ENCODE results near the gene APMAP. TPM values are rescaled to one million over a fixed set of nuclear protein-coding genes. Genes with fewer than 3 reads are reported as not detected.
"Not testable (repeated sequence)": the region's sequence is repeated elsewhere in the genome, so short reads cannot be mapped to it uniquely, and the experiment has no call there.

Gene APMAP
- total and polyA plus RNA-seq, 2 experiments from 2014 or later: 110 to 123 TPM

- H3K4me2 ChIP-seq: no peak overlapping the region
- no peaks in the 10 kb centered on the region for H3K4me1 ChIP-seq (ENCODE audit: insufficient read depth)
- no peak overlapping the region for H3K4me3 ChIP-seq
- WGBS (ENCODE audit: low lambda C conversion rate, missing lambda C conversion rate): 86% methylated on average over 12 of the region's 12 CpGs
- H2AFZ ChIP-seq: no peak overlapping the region
- no peaks in the 10 kb centered on the region for H3K36me3 ChIP-seq (replicated peaks; ENCODE audit: insufficient read depth, low read depth)
- TF ChIP-seq EZH2 (IDR thresholded peaks at IDR 0.05; ENCODE audit: borderline replicate concordance): no peak
- TF ChIP-seq, protein P1, sequence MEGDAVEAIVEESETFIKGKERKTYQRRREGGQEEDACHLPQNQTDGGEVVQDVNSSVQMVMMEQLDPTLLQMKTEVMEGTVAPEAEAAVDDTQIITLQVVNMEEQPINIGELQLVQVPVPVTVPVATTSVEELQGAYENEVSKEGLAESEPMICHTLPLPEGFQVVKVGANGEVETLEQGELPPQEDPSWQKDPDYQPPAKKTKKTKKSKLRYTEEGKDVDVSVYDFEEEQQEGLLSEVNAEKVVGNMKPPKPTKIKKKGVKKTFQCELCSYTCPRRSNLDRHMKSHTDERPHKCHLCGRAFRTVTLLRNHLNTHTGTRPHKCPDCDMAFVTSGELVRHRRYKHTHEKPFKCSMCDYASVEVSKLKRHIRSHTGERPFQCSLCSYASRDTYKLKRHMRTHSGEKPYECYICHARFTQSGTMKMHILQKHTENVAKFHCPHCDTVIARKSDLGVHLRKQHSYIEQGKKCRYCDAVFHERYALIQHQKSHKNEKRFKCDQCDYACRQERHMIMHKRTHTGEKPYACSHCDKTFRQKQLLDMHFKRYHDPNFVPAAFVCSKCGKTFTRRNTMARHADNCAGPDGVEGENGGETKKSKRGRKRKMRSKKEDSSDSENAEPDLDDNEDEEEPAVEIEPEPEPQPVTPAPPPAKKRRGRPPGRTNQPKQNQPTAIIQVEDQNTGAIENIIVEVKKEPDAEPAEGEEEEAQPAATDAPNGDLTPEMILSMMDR (IDR thresholded peaks at IDR 0.05; ENCODE audit: poor library complexity): no peak
- TF ChIP-seq EZH2phosphoT487 (IDR thresholded peaks at IDR 0.05; ENCODE audit: low read depth, severe bottlenecking, unreplicated experiment): no peak
- no peak overlapping the region for H3K27ac ChIP-seq
- H3K9me2 ChIP-seq (replicated peaks; ENCODE audit: insufficient read depth): no peaks in the 10 kb centered on the region
- no peak for DNase-seq (ENCODE audit: low spot score)
- H3K27me3 ChIP-seq: no peaks in the 10 kb centered on the region
- H4K20me1 ChIP-seq (ENCODE audit: insufficient read depth, poor library complexity, severe bottlenecking): no peaks in the 10 kb centered on the region
- no peaks in the 10 kb centered on the region for H3K9me3 ChIP-seq (ENCODE audit: low read depth)
- H3K79me2 ChIP-seq: no peaks in the 10 kb centered on the region
Measured at GRCh38 chr20:24950128-24950835, 42.3 kb downstream of the APMAP start.

DNA sequence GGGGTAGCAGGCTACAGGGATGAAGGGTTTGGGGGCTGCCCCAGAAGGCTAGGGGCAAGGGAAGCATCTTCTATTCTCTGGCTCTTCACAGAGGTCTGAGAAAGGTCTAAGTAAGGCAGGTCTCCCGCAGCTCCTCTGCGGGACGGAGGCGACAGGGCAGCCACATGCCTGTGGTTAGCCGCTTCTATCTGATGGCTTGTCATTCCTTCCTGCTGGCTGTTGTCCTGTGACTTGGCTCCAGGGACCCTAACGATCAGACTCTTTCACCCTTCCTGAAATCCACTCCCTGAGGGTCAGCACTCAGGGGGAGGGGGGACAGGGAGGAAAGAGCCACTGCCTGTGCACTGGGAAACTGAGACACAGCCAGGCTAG, 42.8 kb downstream of the APMAP start:
- Histone ChIP-seq H3K9me2 (replicated peaks; ENCODE audit: insufficient read depth) (no peaks in the 10 kb centered on the region), H3K36me3 (replicated peaks; ENCODE audit: insufficient read depth, low read depth) (no peaks in the 10 kb centered on the region), H3K4me1 (ENCODE audit: insufficient read depth) (no peaks in the 10 kb centered on the region), H3K9me3 (ENCODE audit: low read depth) (no peaks in the 10 kb centered on the region), H3K4me2 (no peak overlapping the region), H2AFZ (no peak overlapping the region), H3K4me3 (no peak overlapping the region), H3K27me3 (no peaks in the 10 kb centered on the region), H3K27ac (no peak overlapping the region), H4K20me1 (ENCODE audit: insufficient read depth, poor library complexity, severe bottlenecking) (no peaks in the 10 kb centered on the region), H3K79me2 (no peaks in the 10 kb centered on the region)
- 48% methylated on average over 6 of the region's 6 CpGs for WGBS (ENCODE audit: low lambda C conversion rate, missing lambda C conversion rate)
- no peak for DNase-seq (ENCODE audit: low spot score)
- TF ChIP-seq, protein P1 (IDR thresholded peaks at IDR 0.05; ENCODE audit: poor library complexity): no peak
- TF ChIP-seq EZH2 (IDR thresholded peaks at IDR 0.05; ENCODE audit: borderline replicate concordance) (no peak), EZH2phosphoT487 (IDR thresholded peaks at IDR 0.05; ENCODE audit: low read depth, severe bottlenecking, unreplicated experiment) (no peak)

- H3K27me3 ChIP-seq: no peaks in the 10 kb centered on the region
- H3K4me2 ChIP-seq: no peak within 1 kb of the TSS
- H3K79me2 ChIP-seq: no peaks in the 10 kb centered on the region
- no peaks in the 10 kb centered on the region for H4K20me1 ChIP-seq (ENCODE audit: insufficient read depth, poor library complexity, severe bottlenecking)
- no peak within 1 kb of the TSS for H2AFZ ChIP-seq
- H3K9me2 ChIP-seq (replicated peaks; ENCODE audit: insufficient read depth): no peaks in the 10 kb centered on the region
- no peaks in the 10 kb centered on the region for H3K9me3 ChIP-seq (ENCODE audit: low read depth)
- TF ChIP-seq EZH2phosphoT487 (IDR thresholded peaks at IDR 0.05; ENCODE audit: low read depth, severe bottlenecking, unreplicated experiment): no peak
- H3K4me3 ChIP-seq: no peak within 1 kb of the TSS
- H3K4me1 ChIP-seq (ENCODE audit: insufficient read depth): no peaks in the 10 kb centered on the region
- no peak within 1 kb of the TSS for H3K27ac ChIP-seq
- DNase-seq (ENCODE audit: low spot score): no peak
- H3K36me3 ChIP-seq (replicated peaks; ENCODE audit: insufficient read depth, low read depth): no peaks in the 10 kb centered on the region
- WGBS (ENCODE audit: low lambda C conversion rate, missing lambda C conversion rate): 90% methylated on average over 19 of the region's 20 CpGs
Measured at GRCh38 chr20:24948939-24949679, 43.4 kb downstream of the APMAP start, which contains the start of gene CST7. Gene CST7 (plus strand): TSS chr20:24949269. CDS start chr20:24949506, 237 bp downstream.

- not testable (repeated sequence) for H3K27me3 ChIP-seq; DNase-seq (ENCODE audit: low spot score); H3K9me2 ChIP-seq (replicated peaks; ENCODE audit: insufficient read depth); H3K4me2 ChIP-seq; H2AFZ ChIP-seq; H3K4me3 ChIP-seq; H3K9me3 ChIP-seq (ENCODE audit: low read depth); H3K79me2 ChIP-seq; H3K27ac ChIP-seq; H4K20me1 ChIP-seq (ENCODE audit: insufficient read depth, poor library complexity, severe bottlenecking); H3K36me3 ChIP-seq (replicated peaks; ENCODE audit: insufficient read depth, low read depth); H3K4me1 ChIP-seq (ENCODE audit: insufficient read depth)
- WGBS (ENCODE audit: low lambda C conversion rate, missing lambda C conversion rate): 84% methylated on average over 4 of the region's 4 CpGs
Measured at GRCh38 chr20:24948396-24948938, 44.1 kb downstream of the APMAP start.

DNA sequence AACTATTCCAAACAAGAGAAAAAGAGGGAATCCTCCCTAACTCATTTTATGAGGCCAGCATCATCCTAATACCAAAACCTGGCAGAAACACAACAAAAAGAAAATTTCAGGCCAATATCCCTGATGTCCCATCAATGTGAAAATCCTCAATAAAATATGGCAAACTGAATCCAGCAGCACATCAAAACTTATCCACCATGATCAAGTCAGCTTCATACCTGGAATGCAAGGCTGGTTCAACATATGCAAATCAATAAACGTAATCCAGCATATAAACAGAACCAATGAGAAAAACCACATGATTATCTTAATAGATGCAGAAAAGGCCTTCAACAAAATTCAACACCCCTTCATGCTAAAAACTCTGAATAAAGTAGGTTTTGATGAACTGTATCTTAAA, 46.2 kb downstream of the APMAP start:
- 85% methylated on average over 1 of the region's 1 CpG for WGBS (ENCODE audit: low lambda C conversion rate, missing lambda C conversion rate)
- not testable (repeated sequence) for DNase-seq (ENCODE audit: low spot score); H3K9me3 ChIP-seq (ENCODE audit: low read depth); H3K79me2 ChIP-seq; H3K4me2 ChIP-seq; H2AFZ ChIP-seq; H3K4me1 ChIP-seq (ENCODE audit: insufficient read depth); H3K36me3 ChIP-seq (replicated peaks; ENCODE audit: insufficient read depth, low read depth); H3K4me3 ChIP-seq; H3K27me3 ChIP-seq; H3K9me2 ChIP-seq (replicated peaks; ENCODE audit: insufficient read depth); H3K27ac ChIP-seq; H4K20me1 ChIP-seq (ENCODE audit: insufficient read depth, poor library complexity, severe bottlenecking)
